B cell (primary cell): ENCODE measurements around the gene PLD1. TPM values are rescaled to one million over a fixed set of nuclear protein-coding genes. Genes with fewer than 3 reads are reported as not detected.

Experiments
- ATAC-seq: fragments of 200-7000 bp; cut with Tn5 transposase; one replicate; pipeline ENCODE4 v1.10.0; 2021; ENCODE audit warnings: low read depth, mild to moderate bottlenecking, moderate number of reproducible peaks, moderate library complexity
- CTCF ChIA-PET: fragments of 350-600 bp; sonication (Branson Sonifier 250); formaldehyde crosslinking; loops from one replicate; lab custom pipeline; 2021; ENCODE audit warnings: antibody characterized with exemption, inconsistent platforms; lab: Charles Lee
- POLR2A ChIA-PET: fragments of 350-600 bp; sonication (Branson Sonifier 250); formaldehyde crosslinking; loops from one replicate; lab custom pipeline; 2021; ENCODE audit warnings: antibody characterized with exemption; lab: Charles Lee
- DNase-seq: peaks from one replicate; pipeline ENCODE4 v3.0.0; 2013
- H2AFZ ChIP-seq: 2 replicates; pipeline ENCODE4 v1.6.1; 2012; ENCODE audit warnings: mild to moderate bottlenecking, low read depth, low read length; ENCODE audit not compliant: insufficient read depth, poor library complexity, severe bottlenecking
- H3K27ac ChIP-seq, 2 donors: 1 replicate in 1 of 2; 2 replicates in 1 of 2; pipeline ENCODE4 v1.5.1; 2012 to 2013; ENCODE audit warnings: low read length in 2 of 2, mild to moderate bottlenecking in 2 of 2, moderate library complexity in 1 of 2
- H3K27me3 ChIP-seq, 4 experiments: fragments of 200-600 bp in 1 of 4; sonication (generic) in 1 of 4; replicated peaks in 1 of 4; 1 replicate in 2 of 4; 2 replicates in 2 of 4; pipeline versions ENCODE4 v1.6.1 to v1.7.0; 2013 to 2016; ENCODE audit warnings: low read length in 3 of 4, mild to moderate bottlenecking in 2 of 4, mixed read lengths in 1 of 4, moderate library complexity in 1 of 4; ENCODE audit not compliant: insufficient read depth in 4 of 4, control insufficient read depth in 3 of 4; ENCODE audit errors: control extremely low read depth in 1 of 4
- H3K36me3 ChIP-seq, 2 experiments: replicated peaks in 1 of 2; 1 replicate in 1 of 2; 2 replicates in 1 of 2; pipeline versions ENCODE4 v1.6.1 to v1.7.1; 2013; ENCODE audit warnings: low read length in 1 of 2; ENCODE audit not compliant: insufficient read depth in 2 of 2, control insufficient read depth in 1 of 2; ENCODE audit errors: control extremely low read depth in 1 of 2, extremely low read depth in 1 of 2
- H3K4me1 ChIP-seq, 2 donors: fragments of 200-600 bp in 1 of 2; sonication (generic) in 1 of 2; 1 replicate in 1 of 2; 2 replicates in 1 of 2; pipeline versions ENCODE4 v1.5.1 to v1.6.1; 2013 to 2017; ENCODE audit warnings: low read length in 2 of 2; ENCODE audit not compliant: control insufficient read depth in 2 of 2, insufficient read depth in 2 of 2
- H3K4me2 ChIP-seq: replicated peaks from 2 replicates; pipeline ENCODE3; 2012; ENCODE audit warnings: mild to moderate bottlenecking, low read depth, low read length; ENCODE audit not compliant: poor library complexity, severe bottlenecking
- H3K4me3 ChIP-seq, 5 experiments: fragments of 200-600 bp in 1 of 5; sonication (generic) in 1 of 5; 1 replicate in 3 of 5; 2 replicates in 2 of 5; pipeline versions ENCODE4 v1.5.1 to v1.7.0; 2011 to 2016; ENCODE audit warnings: low read length in 4 of 5, mild to moderate bottlenecking in 4 of 5, low read depth in 2 of 5, control low read depth in 1 of 5, moderate library complexity in 1 of 5; ENCODE audit not compliant: insufficient read depth in 1 of 5; ENCODE audit errors: control extremely low read depth in 1 of 5, extremely low read depth in 1 of 5
- H3K79me2 ChIP-seq: fragments of 200-600 bp; sonication (generic); one replicate; pipeline ENCODE4 v1.6.0; 2016; ENCODE audit warnings: low read length; ENCODE audit not compliant: control insufficient read depth, insufficient read depth
- H3K9ac ChIP-seq: fragments of 200-600 bp; sonication (generic); 2 replicates; pipeline ENCODE4 v1.6.1; 2017; ENCODE audit warnings: mild to moderate bottlenecking, low read length, moderate library complexity
- H3K9me3 ChIP-seq, 3 donors: one replicate each; pipeline versions ENCODE4 v1.6.1 to v1.7.1; 2013; ENCODE audit warnings: low read length in 2 of 3; ENCODE audit not compliant: control insufficient read depth in 2 of 3, insufficient read depth in 1 of 3; ENCODE audit errors: control extremely low read depth in 1 of 3
- H4K20me1 ChIP-seq: 2 replicates; pipeline ENCODE4 v1.6.0; 2012; ENCODE audit warnings: mild to moderate bottlenecking, low read length; ENCODE audit not compliant: insufficient read depth, control insufficient read depth, poor library complexity, severe bottlenecking
- H3K27ac Mint-ChIP-seq: one replicate; pipeline ENCODE4 v1.8.0; 2021; ENCODE audit warnings: mixed read lengths
- H3K27me3 Mint-ChIP-seq: one replicate; pipeline ENCODE4 v1.8.0; 2021; ENCODE audit warnings: mixed read lengths
- H3K4me1 Mint-ChIP-seq: one replicate; pipeline ENCODE4 v1.8.0; 2021; ENCODE audit warnings: mixed read lengths
- H3K4me3 Mint-ChIP-seq: one replicate; pipeline ENCODE4 v1.8.0; 2021; ENCODE audit warnings: mixed read lengths
- H3K9me3 Mint-ChIP-seq: one replicate; pipeline ENCODE4 v1.8.0; 2022; ENCODE audit warnings: mixed read lengths; ENCODE audit not compliant: insufficient read depth
- CTCF ChIP-seq: fragments of 200-600 bp; IDR thresholded peaks from one replicate; pipeline ENCODE4 v1.8.0; 2022; ENCODE audit warnings: antibody characterized with exemption, mild to moderate bottlenecking
- EZH2 ChIP-seq: IDR thresholded peaks from 2 replicates; pipeline ENCODE4 v1.6.1; 2012; ENCODE audit warnings: borderline replicate concordance, low read depth, mild to moderate bottlenecking, moderate library complexity, low read length; ENCODE audit not compliant: insufficient read depth, poor library complexity, severe bottlenecking
- WGBS: methylation state at CpG from one replicate; pipeline ENCODE4 v1.1.5; 2013; ENCODE audit warnings: missing lambda C conversion rate; ENCODE audit not compliant: insufficient coverage; 5-methylcytosine and 5-hydroxymethylcytosine counted together
- intact Hi-C: fragments of 100-400 bp; cut with micrococcal nuclease; formaldehyde crosslinking; loops from one replicate; pipeline ENCODE4 v1.10.0; 2022
- polyA plus RNA-seq: library from polyadenylated mRNA; depleted of rRNA; stranded (reverse); fragments of >200 nt; gene quantifications from 2 replicates; pipeline ENCODE4 v1.2.3, GENCODE V29; 2012
- total RNA-seq, 2 donors: library from RNA; stranded (reverse); fragments of 120-200 nt in 1 of 2; gene quantifications; 1 replicate in 1 of 2; 2 replicates in 1 of 2; pipeline versions ENCODE4 v1.2.3 to v1.2.4, GENCODE V29; 2013 to 2022

PLD1 gene
- total and polyA plus RNA-seq, 2 donors (not counting 1 experiment from before 2014, with no cell fraction given): 0.24 to 0.52 TPM

GRCh38 chr3:171736556-171736955, 73.7 kb downstream of the PLD1 start:
- no peak for ATAC-seq
- no peaks in the 10 kb centered on the region for H3K9me3 ChIP-seq
- no peak for DNase-seq
- Mint-ChIP-seq H3K4me3 (no peak overlapping the region), H3K27me3 (no peaks in the 10 kb centered on the region), H3K9me3 (no peaks in the 10 kb centered on the region), H3K4me1 (no peaks in the 10 kb centered on the region), H3K27ac (no peak overlapping the region)
- no peaks in the 10 kb centered on the region for H3K27me3 ChIP-seq
- no peak overlapping the region for H3K27ac ChIP-seq
- no peak overlapping the region for H3K9ac ChIP-seq
- ChIA-PET CTCF (no interaction called here), POLR2A (no interaction called here)
- H2AFZ ChIP-seq: no peak overlapping the region
- no peaks in the 10 kb centered on the region for H4K20me1 ChIP-seq
- intact Hi-C loops: no loop called here
- TF ChIP-seq EZH2: no peak
- no peak for TF ChIP-seq CTCF
- H3K36me3 ChIP-seq: no peaks in the 10 kb centered on the region
- H3K79me2 ChIP-seq: no peaks in the 10 kb centered on the region
- no peak overlapping the region for H3K4me2 ChIP-seq
- 100% methylated on average over 2 of the region's 2 CpGs for WGBS
- H3K4me3 ChIP-seq: no peak overlapping the region
- H3K4me1 ChIP-seq: no peaks in the 10 kb centered on the region

GRCh38 chr3:171733561-171733960, 76.7 kb downstream of the PLD1 start:
- CTCF ChIA-PET: no interaction called here
- H3K9ac ChIP-seq: no peak overlapping the region
- H3K4me2 ChIP-seq: no peak overlapping the region
- no peak overlapping the region for H3K27ac ChIP-seq
- intact Hi-C loops: no loop called here
- DNase-seq (no peak), ATAC-seq (no peak)
- no peak overlapping the region for H3K4me3 ChIP-seq
- no peaks in the 10 kb centered on the region for H3K27me3 ChIP-seq
- Mint-ChIP-seq H3K27me3 (no peaks in the 10 kb centered on the region), H3K4me1 (no peaks in the 10 kb centered on the region), H3K9me3 (no peaks in the 10 kb centered on the region), H3K27ac (no peak overlapping the region), H3K4me3 (no peak overlapping the region)
- no peak overlapping the region for H2AFZ ChIP-seq
- no peaks in the 10 kb centered on the region for H3K9me3 ChIP-seq
- TF ChIP-seq EZH2 (no peak), CTCF (no peak)
- no peaks in the 10 kb centered on the region for H3K79me2 ChIP-seq
- H3K4me1 ChIP-seq: no peaks in the 10 kb centered on the region
- POLR2A ChIA-PET: no interaction called here
- H3K36me3 ChIP-seq: no peaks in the 10 kb centered on the region
- no peaks in the 10 kb centered on the region for H4K20me1 ChIP-seq
